GM19372 (cell line): ENCODE measurements around the gene C1GALT1.
"Not testable (repeated sequence)": the region's sequence is repeated elsewhere in the genome, so short reads cannot be mapped to it uniquely, and the experiment has no call there.

Experiments used
- ATAC-seq: cut with Tn5 transposase; IDR thresholded peaks from one replicate; pipeline ENCODE4 v1.9.1; 2021; ENCODE audit warnings: mild to moderate bottlenecking, low read depth, moderate library complexity; ENCODE audit not compliant: unreplicated experiment

The C1GALT1 gene

GRCh38 chr7:7199592-7199991 is 17.2 kb downstream of the C1GALT1 start:
- ATAC-seq: not testable (repeated sequence)

GRCh38 chr7:7200255-7200654 is 17.9 kb downstream of the C1GALT1 start:
- not testable (repeated sequence) for ATAC-seq

GRCh38 chr7:7201578-7202374 is 19.4 kb downstream of the C1GALT1 start:
- peak; percentile 99 for ATAC-seq

GRCh38 chr7:7202375-7202720 is 20.0 kb downstream of the C1GALT1 start:
- ATAC-seq: no peak

- ATAC-seq: no peak
Measured at GRCh38 chr7:7203813-7204575, 21.6 kb downstream of the C1GALT1 start.

- no peak for ATAC-seq
Measured at GRCh38 chr7:7207876-7208275, 25.5 kb downstream of the C1GALT1 start.

- no peak for ATAC-seq
Measured at GRCh38 chr7:7208520-7208919, 26.2 kb downstream of the C1GALT1 start.

- ATAC-seq: no peak
Measured at GRCh38 chr7:7209412-7210050, 27.2 kb downstream of the C1GALT1 start.

- no peak for ATAC-seq
Measured at GRCh38 chr7:7210475-7211237, 28.3 kb downstream of the C1GALT1 start.

GRCh38 chr7:7212612-7213011 is 30.3 kb downstream of the C1GALT1 start:
- no peak for ATAC-seq

GRCh38 chr7:7214398-7215347 is 32.3 kb downstream of the C1GALT1 start:
- no peak for ATAC-seq

GRCh38 chr7:7216279-7216678 is 33.9 kb downstream of the C1GALT1 start:
- ATAC-seq: no peak

- ATAC-seq: no peak
Measured at GRCh38 chr7:7219216-7219615, 36.9 kb downstream of the C1GALT1 start.

- no peak for ATAC-seq
Measured at GRCh38 chr7:7220821-7221220, 38.5 kb downstream of the C1GALT1 start.

GRCh38 chr7:7221599-7222038 is 39.3 kb downstream of the C1GALT1 start:
- no peak for ATAC-seq

- no peak for ATAC-seq
Measured at GRCh38 chr7:7223250-7223649, 40.9 kb downstream of the C1GALT1 start.

- no peak for ATAC-seq
Measured at GRCh38 chr7:7226407-7226806, 44.1 kb downstream of the C1GALT1 start.

- no peak for ATAC-seq
Measured at GRCh38 chr7:7228472-7228871, 46.1 kb downstream of the C1GALT1 start.

- ATAC-seq: no peak
Measured at GRCh38 chr7:7228967-7229366, 46.6 kb downstream of the C1GALT1 start.

- no peak for ATAC-seq
Measured at GRCh38 chr7:7231000-7231399, 48.7 kb downstream of the C1GALT1 start.
